Measurements from ENCODE around the gene SLC39A5.

The SLC39A5 gene

GRCh38 chr12:56189099-56189917, 40.5 kb upstream of the SLC39A5 start, which contains the start of gene SMARCC2:
TSS of gene SMARCC2 (minus strand) at chr12:56189483. CDS start at chr12:56189461, 22 bp downstream.
- Histone ChIP-seq H3K4me3 (ENCODE audit: insufficient read depth in 1 of 2, low read depth in 1 of 2, low read length in 2 of 2) (peak within 1 kb of the TSS; percentile 79 to 96), H2AFZ (ENCODE audit: low read depth, low read length) (peak within 1 kb of the TSS; percentile 66), H3K23ac (ENCODE audit: low read length in 2 of 2) (peak within 1 kb of the TSS in 1 of 2 experiments; percentile 91), H3K36me3 (ENCODE audit: control insufficient read depth in 1 of 2, insufficient read depth in 2 of 2, low read depth in 1 of 2, low read length in 2 of 2) (peaks cover 4 to 22% of the 10 kb centered on the region in 2 experiments), H3K79me1 (replicated peaks; ENCODE audit: low read length, poor library complexity, severe bottlenecking) (peaks cover 6% of the 10 kb centered on the region), H4K8ac (ENCODE audit: low read length) (peak within 1 kb of the TSS; percentile 98), H3K9me3 (ENCODE audit: control insufficient read depth, low read length) (no peaks in the 10 kb centered on the region), H2AK5ac (ENCODE audit: low read length, severe bottlenecking) (peak within 1 kb of the TSS; percentile 9), H3K14ac (ENCODE audit: low read length in 2 of 2) (peak within 1 kb of the TSS; percentile 45 to 93), H3K4me2 (ENCODE audit: low read length, poor library complexity, severe bottlenecking) (peak within 1 kb of the TSS; percentile 91), H2BK5ac (ENCODE audit: low read depth, low read length, poor library complexity, severe bottlenecking) (no peak within 1 kb of the TSS), H3K27ac (ENCODE audit: low read length, poor library complexity, severe bottlenecking) (peak within 1 kb of the TSS; percentile 89), H3K18ac (ENCODE audit: low read depth in 1 of 2, low read length in 2 of 2) (peak within 1 kb of the TSS; percentile 93 to 94), H2BK15ac (ENCODE audit: low read depth, poor library complexity, severe bottlenecking) (peak within 1 kb of the TSS; percentile 99), H3K4ac (ENCODE audit: low read depth in 1 of 2, low read length in 2 of 2) (peak within 1 kb of the TSS; percentile 64 to 97), H2BK120ac (ENCODE audit: low read depth, low read length) (peak within 1 kb of the TSS; percentile 77), H4K91ac (ENCODE audit: low read length) (peak within 1 kb of the TSS; percentile 95), H3K9ac (ENCODE audit: low read length) (peak within 1 kb of the TSS; percentile 92), H3K27me3 (ENCODE audit: control insufficient read depth in 1 of 2, insufficient read depth in 1 of 2, low read length in 2 of 2) (no peaks in the 10 kb centered on the region), H2BK12ac (ENCODE audit: low read length in 2 of 2) (peak within 1 kb of the TSS; percentile 45 to 89), H3K4me1 (ENCODE audit: control insufficient read depth, insufficient read depth, low read depth, low read length) (peaks cover 6% of the 10 kb centered on the region)
- under 1% methylated on average over 53 of the region's 93 CpGs for WGBS
- DNase-seq: peak; percentile 89

GRCh38 chr12:56189918-56190694, 39.7 kb upstream of the SLC39A5 start:
- 4% methylated on average over 25 of the region's 42 CpGs for WGBS

GRCh38 chr12:56190695-56191155, 39.1 kb upstream of the SLC39A5 start:
- peak overlapping the region; percentile 92 for H3K9ac ChIP-seq (ENCODE audit: low read length)
- no peak overlapping the region for H2BK5ac ChIP-seq (ENCODE audit: low read depth, low read length, poor library complexity, severe bottlenecking)
- H2AK5ac ChIP-seq (ENCODE audit: low read length, severe bottlenecking): no peak overlapping the region
- H3K27ac ChIP-seq (ENCODE audit: low read length, poor library complexity, severe bottlenecking): no peak overlapping the region
- no peak overlapping the region for H3K14ac ChIP-seq (ENCODE audit: low read length in 2 of 2)
- peak overlapping the region; percentile 20 for H3K4me2 ChIP-seq (ENCODE audit: low read length, poor library complexity, severe bottlenecking)
- H2BK12ac ChIP-seq (ENCODE audit: low read length in 2 of 2): no peak overlapping the region
- DNase-seq: no peak
- H2AFZ ChIP-seq (ENCODE audit: low read depth, low read length): no peak overlapping the region
- H4K91ac ChIP-seq (ENCODE audit: low read length): no peak overlapping the region
- H3K79me1 ChIP-seq (replicated peaks; ENCODE audit: low read length, poor library complexity, severe bottlenecking): peaks cover 2% of the 10 kb centered on the region
- H3K4me3 ChIP-seq (ENCODE audit: insufficient read depth in 1 of 2, low read depth in 1 of 2, low read length in 2 of 2): peak overlapping the region in 1 of 2 experiments; percentile 96
- H4K8ac ChIP-seq (ENCODE audit: low read length): peak overlapping the region; percentile 81
- H3K4me1 ChIP-seq (ENCODE audit: control insufficient read depth, insufficient read depth, low read depth, low read length): peaks cover 6% of the 10 kb centered on the region
- H3K36me3 ChIP-seq (ENCODE audit: control insufficient read depth in 1 of 2, insufficient read depth in 2 of 2, low read depth in 1 of 2, low read length in 2 of 2): peaks cover 0 to 10% of the 10 kb centered on the region in 2 experiments
- no peak overlapping the region for H3K18ac ChIP-seq (ENCODE audit: low read depth in 1 of 2, low read length in 2 of 2)
- no peak overlapping the region for H3K23ac ChIP-seq (ENCODE audit: low read length in 2 of 2)
- H3K4ac ChIP-seq (ENCODE audit: low read depth in 1 of 2, low read length in 2 of 2): peak overlapping the region in 1 of 2 experiments; percentile 33
- no peaks in the 10 kb centered on the region for H3K27me3 ChIP-seq (ENCODE audit: control insufficient read depth in 1 of 2, insufficient read depth in 1 of 2, low read length in 2 of 2)
- WGBS: 40% methylated on average over 8 of the region's 9 CpGs
- no peak overlapping the region for H2BK15ac ChIP-seq (ENCODE audit: low read depth, poor library complexity, severe bottlenecking)
- no peak overlapping the region for H2BK120ac ChIP-seq (ENCODE audit: low read depth, low read length)
- no peaks in the 10 kb centered on the region for H3K9me3 ChIP-seq (ENCODE audit: control insufficient read depth, low read length)

More at GRCh38 chr12:56189918-56190694, 39.7 kb upstream of the SLC39A5 start:
- H2BK120ac ChIP-seq (ENCODE audit: low read depth, low read length): peak overlapping the region; percentile 77
- peak overlapping the region; percentile 66 for H2AFZ ChIP-seq (ENCODE audit: low read depth, low read length)
- H2BK5ac ChIP-seq (ENCODE audit: low read depth, low read length, poor library complexity, severe bottlenecking): no peak overlapping the region
- no peak overlapping the region for H3K14ac ChIP-seq (ENCODE audit: low read length in 2 of 2)
- H3K9me3 ChIP-seq (ENCODE audit: control insufficient read depth, low read length): no peaks in the 10 kb centered on the region
- no peak overlapping the region for H2AK5ac ChIP-seq (ENCODE audit: low read length, severe bottlenecking)
- peak overlapping the region; percentile 86 to 94 for H3K18ac ChIP-seq (ENCODE audit: low read depth in 1 of 2, low read length in 2 of 2)
- H3K36me3 ChIP-seq (ENCODE audit: control insufficient read depth in 1 of 2, insufficient read depth in 2 of 2, low read depth in 1 of 2, low read length in 2 of 2): peaks cover under 1 to 14% of the 10 kb centered on the region in 2 experiments
- H2BK12ac ChIP-seq (ENCODE audit: low read length in 2 of 2): peak overlapping the region; percentile 45 to 89
- no peak overlapping the region for H3K23ac ChIP-seq (ENCODE audit: low read length in 2 of 2)
- H2BK15ac ChIP-seq (ENCODE audit: low read depth, poor library complexity, severe bottlenecking): peak overlapping the region; percentile 86
- peak overlapping the region; percentile 73 to 96 for H3K4me3 ChIP-seq (ENCODE audit: insufficient read depth in 1 of 2, low read depth in 1 of 2, low read length in 2 of 2)
- peak overlapping the region; percentile 89 for H3K27ac ChIP-seq (ENCODE audit: low read length, poor library complexity, severe bottlenecking)
- H3K4me2 ChIP-seq (ENCODE audit: low read length, poor library complexity, severe bottlenecking): peak overlapping the region; percentile 73
- H4K91ac ChIP-seq (ENCODE audit: low read length): peak overlapping the region; percentile 95
- H3K9ac ChIP-seq (ENCODE audit: low read length): peak overlapping the region; percentile 92
- peaks cover 6% of the 10 kb centered on the region for H3K4me1 ChIP-seq (ENCODE audit: control insufficient read depth, insufficient read depth, low read depth, low read length)
- DNase-seq: peak; percentile 88
- H4K8ac ChIP-seq (ENCODE audit: low read length): peak overlapping the region; percentile 98
- H3K79me1 ChIP-seq (replicated peaks; ENCODE audit: low read length, poor library complexity, severe bottlenecking): peaks cover 2% of the 10 kb centered on the region
- H3K27me3 ChIP-seq (ENCODE audit: control insufficient read depth in 1 of 2, insufficient read depth in 1 of 2, low read length in 2 of 2): no peaks in the 10 kb centered on the region
- peak overlapping the region; percentile 21 to 46 for H3K4ac ChIP-seq (ENCODE audit: low read depth in 1 of 2, low read length in 2 of 2)

- Histone ChIP-seq H3K14ac (ENCODE audit: low read length in 2 of 2) (no peak overlapping the region), H4K91ac (ENCODE audit: low read length) (no peak overlapping the region), H2AK5ac (ENCODE audit: low read length, severe bottlenecking) (no peak overlapping the region), H2BK15ac (ENCODE audit: low read depth, poor library complexity, severe bottlenecking) (no peak overlapping the region), H3K4me3 (ENCODE audit: insufficient read depth in 1 of 2, low read depth in 1 of 2, low read length in 2 of 2) (no peak overlapping the region), H3K27ac (ENCODE audit: low read length, poor library complexity, severe bottlenecking) (no peak overlapping the region), H3K4ac (ENCODE audit: low read depth in 1 of 2, low read length in 2 of 2) (no peak overlapping the region), H3K9ac (ENCODE audit: low read length) (no peak overlapping the region), H4K8ac (ENCODE audit: low read length) (no peak overlapping the region), H3K4me1 (ENCODE audit: control insufficient read depth, insufficient read depth, low read depth, low read length) (peaks cover 4% of the 10 kb centered on the region), H2BK12ac (ENCODE audit: low read length in 2 of 2) (no peak overlapping the region), H3K36me3 (ENCODE audit: control insufficient read depth in 1 of 2, insufficient read depth in 2 of 2, low read depth in 1 of 2, low read length in 2 of 2) (no peaks in the 10 kb centered on the region), H2BK5ac (ENCODE audit: low read depth, low read length, poor library complexity, severe bottlenecking) (no peak overlapping the region), H3K4me2 (ENCODE audit: low read length, poor library complexity, severe bottlenecking) (no peak overlapping the region), H3K23ac (ENCODE audit: low read length in 2 of 2) (no peak overlapping the region), H2BK120ac (ENCODE audit: low read depth, low read length) (no peak overlapping the region), H3K9me3 (ENCODE audit: control insufficient read depth, low read length) (no peaks in the 10 kb centered on the region), H3K79me1 (replicated peaks; ENCODE audit: low read length, poor library complexity, severe bottlenecking) (no peaks in the 10 kb centered on the region), H3K18ac (ENCODE audit: low read depth in 1 of 2, low read length in 2 of 2) (no peak overlapping the region), H3K27me3 (ENCODE audit: control insufficient read depth in 1 of 2, insufficient read depth in 1 of 2, low read length in 2 of 2) (no peaks in the 10 kb centered on the region), H2AFZ (ENCODE audit: low read depth, low read length) (no peak overlapping the region)
- DNase-seq: no peak
These were observed 37.3 kb upstream of the SLC39A5 start for GRCh38 chr12:56192582-56192981.

Data from mesenchymal stem cell (in vitro differentiated cells and primary cell).